ENCODE measurements around the gene PBX2.

The PBX2 gene

DNA sequence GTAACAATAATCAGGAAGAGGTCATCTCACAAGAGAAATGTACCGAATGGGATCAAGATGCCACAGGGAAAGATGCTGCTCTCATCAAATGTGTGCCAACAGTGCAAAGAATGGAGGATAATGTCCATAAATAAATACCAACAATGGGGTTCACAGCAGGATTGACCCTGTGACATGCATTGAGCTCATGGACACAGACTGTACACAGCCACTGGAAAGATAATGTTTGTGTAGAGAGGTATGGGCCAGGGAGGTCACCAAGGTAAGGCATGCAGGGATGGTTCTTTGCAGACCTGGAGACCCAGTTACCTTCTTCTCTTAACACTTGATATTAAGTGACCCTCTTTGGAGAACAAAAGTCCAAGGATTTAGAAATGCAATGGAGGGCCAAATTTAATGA lies 15.6 kb downstream of the PBX2 start:
- no peak for DNase-seq (ENCODE audit: low spot score)
- H3K27ac ChIP-seq, result no peak overlapping the region
- ChIA-PET CTCF (interaction anchor here (1.0 kb wide), 1 partner anchor 20 kb away, joined by 3 read pairs; no protein-coding TSS in a partner anchor), POLR2A (ENCODE audit: low non-redundant PET) (no interaction called here)
- TF ChIP-seq, protein P1, sequence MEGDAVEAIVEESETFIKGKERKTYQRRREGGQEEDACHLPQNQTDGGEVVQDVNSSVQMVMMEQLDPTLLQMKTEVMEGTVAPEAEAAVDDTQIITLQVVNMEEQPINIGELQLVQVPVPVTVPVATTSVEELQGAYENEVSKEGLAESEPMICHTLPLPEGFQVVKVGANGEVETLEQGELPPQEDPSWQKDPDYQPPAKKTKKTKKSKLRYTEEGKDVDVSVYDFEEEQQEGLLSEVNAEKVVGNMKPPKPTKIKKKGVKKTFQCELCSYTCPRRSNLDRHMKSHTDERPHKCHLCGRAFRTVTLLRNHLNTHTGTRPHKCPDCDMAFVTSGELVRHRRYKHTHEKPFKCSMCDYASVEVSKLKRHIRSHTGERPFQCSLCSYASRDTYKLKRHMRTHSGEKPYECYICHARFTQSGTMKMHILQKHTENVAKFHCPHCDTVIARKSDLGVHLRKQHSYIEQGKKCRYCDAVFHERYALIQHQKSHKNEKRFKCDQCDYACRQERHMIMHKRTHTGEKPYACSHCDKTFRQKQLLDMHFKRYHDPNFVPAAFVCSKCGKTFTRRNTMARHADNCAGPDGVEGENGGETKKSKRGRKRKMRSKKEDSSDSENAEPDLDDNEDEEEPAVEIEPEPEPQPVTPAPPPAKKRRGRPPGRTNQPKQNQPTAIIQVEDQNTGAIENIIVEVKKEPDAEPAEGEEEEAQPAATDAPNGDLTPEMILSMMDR (conservative IDR thresholded peaks at IDR 0.05; ENCODE audit: low read depth), result no peak

DNA sequence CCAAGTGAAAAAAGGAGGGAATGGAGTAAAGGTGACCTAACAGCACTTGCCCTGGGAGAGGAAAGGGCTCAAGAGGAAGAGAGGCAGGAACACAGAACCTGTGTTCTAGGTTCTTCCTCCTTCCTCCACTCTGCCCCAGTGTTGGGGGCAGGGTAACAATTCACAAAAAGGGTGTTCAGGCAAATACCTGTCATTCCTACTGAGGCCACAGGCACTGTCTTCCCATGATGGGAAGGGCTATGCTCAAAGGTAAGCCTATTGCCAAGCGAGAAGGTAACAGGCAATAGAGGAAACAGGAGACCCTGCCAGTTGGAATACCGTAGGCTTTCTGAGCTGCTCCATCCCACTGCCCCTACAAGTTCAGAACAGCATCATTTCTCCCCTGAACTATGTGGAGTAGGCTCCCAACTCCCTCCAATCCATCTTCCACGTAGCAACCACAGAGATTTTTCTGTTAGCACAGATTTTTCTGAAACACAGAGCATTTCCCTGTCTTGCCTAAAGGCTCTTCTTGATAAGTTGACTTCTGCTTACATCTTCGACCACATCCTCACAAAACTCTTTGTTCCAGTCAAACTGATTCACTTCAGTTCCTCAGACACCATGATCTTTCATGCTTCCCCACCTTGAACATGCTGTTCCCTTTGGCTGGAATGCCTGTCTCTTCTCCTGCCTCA lies 16.8 kb downstream of the PBX2 start:
- no peak for DNase-seq (ENCODE audit: low spot score)
- no peak overlapping the region for H3K27ac ChIP-seq
- POLR2A ChIA-PET (ENCODE audit: low non-redundant PET), result no interaction called here
- TF ChIP-seq, protein P1 (conservative IDR thresholded peaks at IDR 0.05; ENCODE audit: low read depth), result no peak
- CTCF ChIA-PET, result interaction anchor here (1.0 kb wide), 1 partner anchor 19 kb away, joined by 3 read pairs; no protein-coding TSS in a partner anchor

DNA sequence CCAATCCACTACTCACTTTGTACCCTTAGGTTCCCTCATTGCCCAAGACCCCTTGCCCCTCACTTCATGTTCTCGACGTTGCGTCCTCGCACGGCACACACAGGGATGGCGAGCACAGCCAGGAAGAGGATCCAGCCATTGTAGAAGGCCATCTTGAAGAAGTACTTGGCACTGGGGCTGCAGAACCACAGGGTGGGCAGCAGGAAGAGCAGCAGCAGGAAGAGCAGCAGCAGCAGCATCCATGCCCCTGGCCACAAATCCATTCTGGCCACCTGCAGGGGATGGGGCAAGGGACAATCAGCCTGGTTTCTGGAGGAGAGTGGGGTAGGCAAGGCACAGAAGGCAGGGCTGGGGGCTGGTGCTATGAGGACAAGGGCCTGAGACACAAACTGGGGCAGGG lies 18.8 kb downstream of the PBX2 start:
- TF ChIP-seq, protein P1 (conservative IDR thresholded peaks at IDR 0.05; ENCODE audit: low read depth), result no peak
- no peak for DNase-seq (ENCODE audit: low spot score)
- CTCF ChIA-PET, result no interaction called here
- POLR2A ChIA-PET (ENCODE audit: low non-redundant PET), result no interaction called here
- H3K27ac ChIP-seq, result peak overlapping the region; percentile 19

DNA sequence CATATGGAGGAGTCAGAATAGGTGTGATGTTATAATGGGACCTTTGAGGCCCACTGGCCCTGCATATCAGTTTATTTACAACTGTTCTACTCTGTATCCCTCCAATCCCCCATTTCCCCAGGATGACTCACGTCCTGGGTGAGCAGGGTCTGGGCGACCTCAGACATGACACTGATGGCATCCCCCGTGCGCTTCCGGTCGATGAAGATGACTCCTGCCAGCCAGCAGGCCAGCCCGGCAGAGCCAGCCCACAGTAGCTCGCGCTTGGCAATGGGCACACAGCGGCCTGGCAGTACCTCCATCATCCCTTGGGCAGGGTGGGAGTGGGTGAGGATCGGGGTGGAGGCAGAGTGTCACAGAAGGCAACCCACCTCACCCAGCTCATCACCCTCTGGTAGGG lies 19.7 kb downstream of the PBX2 start:
- peak overlapping the region; percentile 56 for H3K27ac ChIP-seq
- TF ChIP-seq, protein P1 (conservative IDR thresholded peaks at IDR 0.05; ENCODE audit: low read depth), result no peak
- no peak for DNase-seq (ENCODE audit: low spot score)
- CTCF ChIA-PET, result no interaction called here
- POLR2A ChIA-PET (ENCODE audit: low non-redundant PET), result no interaction called here

DNA sequence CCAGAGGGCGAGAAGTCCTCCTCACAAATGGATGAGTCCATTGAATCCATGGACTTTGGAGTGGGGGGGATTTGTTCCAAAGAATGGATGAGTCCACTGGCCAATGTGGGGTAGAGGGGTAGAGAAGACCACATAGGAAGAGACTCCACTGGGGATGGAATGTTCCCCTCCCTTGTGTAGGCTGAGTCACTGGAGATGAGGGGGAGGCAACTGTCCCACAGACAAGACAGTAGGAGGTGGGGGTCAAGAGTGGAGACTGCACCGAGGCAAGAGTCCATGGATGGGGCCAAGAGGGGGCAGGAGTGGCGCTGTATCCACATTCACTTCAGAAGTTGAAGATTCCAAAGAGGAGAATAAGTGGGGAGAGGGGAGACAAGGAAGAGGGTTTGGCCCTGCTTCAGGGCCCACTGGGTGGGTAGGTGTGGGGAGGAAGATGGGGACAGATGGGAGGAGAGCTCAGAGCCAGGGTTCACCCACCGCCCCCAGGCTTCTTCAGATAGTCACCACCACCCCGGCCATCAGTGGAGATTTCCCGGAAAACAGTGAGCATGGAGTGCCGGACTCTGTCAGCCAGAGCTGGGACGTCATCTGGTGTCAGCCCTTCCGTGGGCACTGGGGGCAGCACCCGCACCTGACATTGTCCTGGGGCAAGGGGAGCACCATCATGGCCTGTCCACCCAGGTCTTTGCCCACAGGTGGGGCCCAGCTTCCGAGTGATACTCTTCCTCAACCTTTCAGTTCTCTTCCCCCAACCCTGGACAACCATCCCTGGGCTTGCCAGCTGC lies 21.0 kb downstream of the PBX2 start:
- TF ChIP-seq, protein P1 (conservative IDR thresholded peaks at IDR 0.05; ENCODE audit: low read depth), result no peak
- ChIA-PET CTCF (no interaction called here), POLR2A (ENCODE audit: low non-redundant PET) (no interaction called here)
- DNase-seq (ENCODE audit: low spot score), result no peak
- peak overlapping the region; percentile 56 for H3K27ac ChIP-seq

DNA sequence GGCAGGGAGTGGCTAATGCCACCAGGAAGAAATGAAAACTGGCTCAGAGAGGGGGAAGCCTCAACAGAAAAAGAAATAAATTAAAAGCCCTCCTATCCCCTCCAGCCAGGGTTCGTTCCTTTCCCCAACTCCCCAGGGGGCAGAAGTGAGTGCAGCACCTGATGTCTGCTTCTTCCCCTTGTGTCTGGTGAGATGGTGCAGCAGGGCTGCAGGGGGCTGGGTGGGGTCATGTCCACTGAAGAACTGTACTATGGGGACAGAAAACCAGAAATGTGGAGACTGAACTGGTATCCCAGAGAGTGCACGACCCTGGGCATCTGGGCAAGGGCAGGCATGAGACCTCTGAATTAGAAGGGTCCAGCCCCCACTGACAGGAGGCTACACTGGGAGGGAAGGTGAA lies 21.7 kb downstream of the PBX2 start:
- ChIA-PET CTCF (no interaction called here), POLR2A (ENCODE audit: low non-redundant PET) (no interaction called here)
- H3K27ac ChIP-seq, result peak overlapping the region; percentile 56
- TF ChIP-seq, protein P1 (conservative IDR thresholded peaks at IDR 0.05; ENCODE audit: low read depth), result no peak
- DNase-seq (ENCODE audit: low spot score), result no peak
